Stimulated activated naive B cell treated with anti-CD40 and anti-IgM and Interleukin-4, amounts not matched to agents 10 μg/mL and 1 μg/mL and 100 μg/mL, for 72 hours (primary cell): ENCODE results near the gene NAGPA.

Experiments used
- ATAC-seq, 2 donors: fragments of 150-1000 bp; cut with Tn5 transposase; replicated peaks; 2 replicates each; pipeline ENCODE4 v1.10.0; 2021; ENCODE audit warnings: moderate library complexity in 1 of 2
- DNase-seq: peaks from one replicate; pipeline ENCODE4 v3.0.0; 2021
- H3K27ac Mint-ChIP-seq: one replicate; pipeline ENCODE4 v1.8.0; 2022; ENCODE audit warnings: mild to moderate bottlenecking, mixed read lengths
- H3K27me3 Mint-ChIP-seq, 2 donors: one replicate each; pipeline ENCODE4 v1.8.0; 2022; ENCODE audit warnings: mixed read lengths in 2 of 2
- H3K36me3 Mint-ChIP-seq, 2 donors: one replicate each; pipeline ENCODE4 v1.8.0; 2022; ENCODE audit warnings: mixed read lengths in 2 of 2, mild to moderate bottlenecking in 1 of 2
- H3K4me1 Mint-ChIP-seq, 2 donors: one replicate each; pipeline ENCODE4 v1.8.0; 2022; ENCODE audit warnings: mixed read lengths in 2 of 2, mild to moderate bottlenecking in 1 of 2
- H3K4me3 Mint-ChIP-seq, 2 donors: one replicate each; pipeline ENCODE4 v1.8.0; 2022; ENCODE audit warnings: mild to moderate bottlenecking in 2 of 2, mixed read lengths in 2 of 2, moderate library complexity in 1 of 2
- H3K9me3 Mint-ChIP-seq, 2 donors: one replicate each; pipeline ENCODE4 v1.8.0; 2022; ENCODE audit warnings: mixed read lengths in 2 of 2, mild to moderate bottlenecking in 1 of 2

Gene NAGPA

DNA sequence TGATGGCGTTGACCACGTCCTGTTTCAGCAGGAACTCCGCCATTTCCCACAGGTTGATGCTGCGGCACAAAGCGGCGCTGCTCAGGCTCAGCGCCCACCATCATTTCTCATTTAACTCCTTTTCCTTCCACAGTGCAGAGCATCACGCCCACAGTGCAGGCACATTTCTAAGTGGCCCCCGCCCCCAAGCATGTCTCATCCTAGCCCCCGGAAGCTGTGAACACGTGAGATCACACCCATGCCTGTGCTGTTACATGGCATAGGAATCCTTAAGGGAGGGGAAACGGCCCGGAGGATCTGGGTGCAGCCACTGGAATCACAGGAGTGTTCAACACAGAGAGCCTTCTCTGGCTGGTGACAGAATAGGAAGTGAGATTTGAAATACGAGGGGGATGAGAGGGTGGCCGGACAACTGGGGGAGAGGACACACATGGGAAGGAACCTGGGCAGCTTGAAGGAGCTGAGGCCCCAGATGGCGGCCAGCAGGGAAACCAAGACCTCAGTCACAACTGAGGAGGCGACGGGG lies 4.7 kb downstream of the NAGPA start:
- ATAC-seq (no peak), DNase-seq (no peak)
- Mint-ChIP-seq H3K27ac (no peak overlapping the region), H3K4me3 (no peak overlapping the region), H3K36me3 (peaks cover 10 to 49% of the 10 kb centered on the region in 2 donors), H3K9me3 (no peaks in the 10 kb centered on the region), H3K27me3 (no peaks in the 10 kb centered on the region), H3K4me1 (peaks cover 10 to 22% of the 10 kb centered on the region in 2 donors)

DNA sequence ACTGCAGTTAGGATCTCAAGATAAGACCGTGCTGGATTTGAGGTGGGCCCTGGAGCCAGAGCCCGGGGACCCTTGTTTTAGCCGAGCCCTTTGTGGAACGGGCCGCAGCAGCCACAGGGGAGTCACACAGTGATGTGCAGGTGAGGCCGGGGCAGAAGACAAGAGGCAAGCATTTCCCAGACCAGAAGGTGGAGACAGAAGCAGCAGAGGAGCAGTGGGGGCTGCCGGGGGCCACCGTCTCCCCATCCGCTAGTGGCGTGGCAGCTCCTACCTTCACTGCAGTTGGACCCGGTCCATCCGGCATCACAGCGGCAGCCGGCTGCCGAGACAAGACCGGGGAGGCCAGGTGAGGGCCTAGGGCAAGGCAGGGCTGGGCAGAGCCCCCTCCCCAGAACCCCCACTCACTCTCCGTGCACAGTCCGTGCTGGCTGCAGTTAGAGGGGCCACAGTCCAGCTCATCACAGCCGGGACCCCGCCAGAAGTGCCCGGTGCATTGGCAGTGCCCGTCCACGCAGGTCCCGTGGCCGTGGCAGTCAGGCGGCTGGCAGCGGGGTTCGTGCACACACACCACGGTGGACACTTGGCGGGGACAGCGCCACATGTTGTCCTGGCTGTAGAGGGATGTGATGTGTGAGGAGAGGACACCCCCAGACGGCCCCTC lies 6.0 kb downstream of the NAGPA start:
- DNase-seq, result no peak
- peaks cover 10 to 49% of the 10 kb centered on the region in 2 donors for H3K36me3 Mint-ChIP-seq
- peaks cover 7 to 15% of the 10 kb centered on the region in 2 donors for H3K4me1 Mint-ChIP-seq
- H3K9me3 Mint-ChIP-seq, result no peaks in the 10 kb centered on the region
- no peak overlapping the region for H3K4me3 Mint-ChIP-seq
- no peak overlapping the region for H3K27ac Mint-ChIP-seq
- ATAC-seq, result no peak
- H3K27me3 Mint-ChIP-seq, result no peaks in the 10 kb centered on the region

DNA sequence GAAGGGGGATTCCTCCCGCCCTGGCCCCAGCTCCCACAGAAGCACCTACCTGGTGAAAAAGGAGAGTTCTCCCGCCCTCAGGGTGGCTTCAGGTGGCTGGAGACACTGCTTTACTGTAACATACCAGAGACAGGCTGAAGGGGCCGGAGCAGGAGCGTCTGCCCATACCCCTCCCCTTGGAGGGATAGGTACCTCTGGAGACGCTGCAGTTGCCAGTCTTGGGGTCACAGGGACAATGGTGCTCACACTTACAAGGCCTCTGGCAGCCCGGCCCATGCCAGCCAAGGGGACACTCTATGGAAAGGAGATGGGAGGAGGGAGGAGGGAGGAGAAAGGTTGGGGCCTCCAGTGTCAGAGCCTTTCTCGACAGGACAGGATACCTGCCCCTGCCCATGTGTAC lies 6.6 kb downstream of the NAGPA start:
- Mint-ChIP-seq H3K9me3 (peaks cover 0 to under 1% of the 10 kb centered on the region in 2 donors), H3K27ac (no peak overlapping the region), H3K4me1 (peaks cover 3 to 9% of the 10 kb centered on the region in 2 donors), H3K27me3 (peaks cover 0 to 2% of the 10 kb centered on the region in 2 donors), H3K36me3 (peaks cover 9 to 48% of the 10 kb centered on the region in 2 donors), H3K4me3 (no peak overlapping the region)
- DNase-seq (no peak), ATAC-seq (no peak)

DNA sequence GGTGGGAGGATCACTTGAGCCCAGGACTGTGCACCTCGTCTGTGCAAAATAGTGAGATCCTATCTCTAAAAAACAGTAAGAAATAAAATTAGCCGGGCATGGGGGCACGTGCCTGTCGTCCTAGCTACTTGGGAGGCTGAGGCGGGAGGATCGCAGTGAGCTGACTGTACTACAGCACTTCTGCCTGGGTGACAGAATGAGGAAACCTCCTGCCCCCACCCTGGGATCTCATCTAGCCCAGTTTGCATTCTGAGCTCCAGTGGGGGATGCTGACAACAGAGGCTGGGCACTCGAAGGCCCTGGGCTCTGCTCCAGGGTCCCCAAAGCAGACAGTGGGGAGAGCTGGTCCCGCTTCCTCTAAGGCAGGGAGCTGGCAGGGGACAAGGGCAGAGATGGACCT lies 7.1 kb downstream of the NAGPA start:
- peaks cover 9 to 44% of the 10 kb centered on the region in 2 donors for H3K36me3 Mint-ChIP-seq
- no peak for DNase-seq
- H3K4me3 Mint-ChIP-seq, result no peak overlapping the region
- no peak for ATAC-seq
- H3K9me3 Mint-ChIP-seq, result peaks cover 0 to 2% of the 10 kb centered on the region in 2 donors
- H3K4me1 Mint-ChIP-seq, result peaks cover 3 to 4% of the 10 kb centered on the region in 2 donors
- H3K27ac Mint-ChIP-seq, result no peak overlapping the region
- peaks cover 0 to 6% of the 10 kb centered on the region in 2 donors for H3K27me3 Mint-ChIP-seq

DNA sequence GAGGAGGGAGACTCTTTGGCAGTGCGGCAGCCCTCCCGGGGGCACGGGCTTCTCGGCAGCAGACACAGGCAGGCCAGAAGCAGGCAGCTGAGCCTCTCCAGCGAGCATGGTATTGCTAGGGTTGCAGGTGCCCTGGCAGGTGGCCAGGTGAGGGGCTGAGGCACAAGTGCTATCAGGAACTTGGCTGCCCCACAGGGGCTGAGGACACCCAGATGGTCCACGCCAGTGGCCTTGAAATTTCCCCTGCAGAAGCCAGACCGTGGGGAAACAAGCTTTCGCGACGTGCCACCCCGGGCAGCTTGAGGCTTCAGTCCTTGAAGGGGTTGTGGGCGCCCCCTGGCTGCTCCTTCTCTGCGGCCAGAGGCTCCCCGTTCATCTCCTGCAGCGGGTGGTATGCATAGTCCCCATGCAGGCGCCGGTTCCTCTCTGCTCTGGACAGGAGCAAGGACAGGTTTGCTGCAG lies 8.5 kb downstream of the NAGPA start:
- H3K27ac Mint-ChIP-seq, result no peak overlapping the region
- H3K4me1 Mint-ChIP-seq, result no peaks in the 10 kb centered on the region
- peaks cover 0 to 2% of the 10 kb centered on the region in 2 donors for H3K9me3 Mint-ChIP-seq
- DNase-seq (no peak), ATAC-seq (peak in 1 of 2 donors; percentile 16)
- H3K36me3 Mint-ChIP-seq, result peaks cover 9 to 33% of the 10 kb centered on the region in 2 donors
- H3K27me3 Mint-ChIP-seq, result peaks cover 3 to 6% of the 10 kb centered on the region in 2 donors
- no peak overlapping the region for H3K4me3 Mint-ChIP-seq

DNA sequence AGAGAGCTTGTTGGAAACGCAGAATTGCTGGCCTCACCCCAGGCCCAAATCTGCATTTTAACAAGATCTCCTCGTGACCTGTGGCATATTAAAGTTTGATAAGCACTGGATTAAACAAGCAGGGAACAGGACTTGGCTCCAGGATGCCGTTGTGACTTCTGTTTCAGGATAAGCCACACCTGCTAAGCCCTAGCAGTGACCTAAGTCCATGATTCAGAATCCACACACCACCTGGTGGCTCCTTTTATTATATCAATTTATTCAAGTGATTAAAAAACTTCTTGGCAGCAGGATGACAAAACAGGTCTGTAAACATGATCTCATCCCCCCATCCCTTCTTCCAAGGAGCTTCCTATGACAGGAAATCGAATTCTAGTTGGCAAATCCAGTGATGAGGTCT lies 9.1 kb downstream of the NAGPA start:
- DNase-seq, result no peak
- H3K9me3 Mint-ChIP-seq, result peaks cover 0 to 2% of the 10 kb centered on the region in 2 donors
- no peak overlapping the region for H3K4me3 Mint-ChIP-seq
- ATAC-seq, result no peak
- peaks cover 9 to 31% of the 10 kb centered on the region in 2 donors for H3K36me3 Mint-ChIP-seq
- no peak overlapping the region for H3K27ac Mint-ChIP-seq
- H3K4me1 Mint-ChIP-seq, result no peaks in the 10 kb centered on the region
- peaks cover 3 to 6% of the 10 kb centered on the region in 2 donors for H3K27me3 Mint-ChIP-seq

DNA sequence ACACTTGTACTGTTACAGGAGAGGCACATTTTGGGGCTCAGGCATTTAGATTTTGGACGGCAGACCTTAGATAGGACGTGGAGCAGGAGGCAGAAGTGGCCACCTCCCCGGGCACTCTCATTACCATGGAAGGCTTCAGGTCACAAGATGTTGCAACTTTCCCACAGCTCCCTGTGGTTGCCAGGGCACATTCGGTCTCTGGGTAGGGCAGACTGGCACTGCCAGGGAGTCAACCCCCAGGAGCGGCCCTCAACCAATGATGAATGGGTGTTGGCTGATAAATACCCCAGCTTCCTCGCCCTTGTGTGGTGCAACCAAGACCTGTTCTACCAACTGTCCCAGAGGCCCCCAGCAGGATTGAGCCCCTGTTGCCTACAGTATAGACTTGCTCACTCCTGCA lies 11.2 kb downstream of the NAGPA start:
- Mint-ChIP-seq H3K4me3 (no peak overlapping the region), H3K36me3 (peaks cover 1 to 16% of the 10 kb centered on the region in 2 donors), H3K4me1 (no peaks in the 10 kb centered on the region), H3K27ac (no peak overlapping the region), H3K9me3 (peaks cover 0 to 2% of the 10 kb centered on the region in 2 donors), H3K27me3 (peaks cover 3 to 6% of the 10 kb centered on the region in 2 donors)
- no peak for DNase-seq
- ATAC-seq, result no peak

DNA sequence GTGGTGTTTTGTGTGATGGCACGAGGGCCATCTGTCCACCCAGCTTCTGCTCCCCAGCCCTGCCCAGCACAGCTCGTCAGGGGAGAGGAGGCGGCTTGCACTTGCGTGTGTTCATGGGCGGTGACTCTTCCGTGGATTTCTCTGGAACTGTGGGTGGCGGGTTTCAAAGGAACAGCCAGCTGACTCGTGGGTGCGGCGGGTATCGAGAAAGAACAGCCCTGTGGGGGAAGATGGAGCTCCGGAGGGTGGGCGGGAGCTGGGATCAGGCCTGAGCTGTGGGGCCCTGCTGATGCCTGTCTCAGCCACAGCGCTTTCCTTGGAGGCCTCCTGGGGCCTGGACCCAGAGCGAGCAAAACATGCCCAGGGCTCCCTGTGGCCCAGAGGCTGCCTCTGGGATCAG lies 13.2 kb downstream of the NAGPA start:
- ATAC-seq (no peak), DNase-seq (no peak)
- H3K27me3 Mint-ChIP-seq, result peaks cover 3 to 6% of the 10 kb centered on the region in 2 donors
- no peak overlapping the region for H3K4me3 Mint-ChIP-seq
- peak overlapping the region; percentile 27 for H3K27ac Mint-ChIP-seq
- peaks cover 0 to 2% of the 10 kb centered on the region in 2 donors for H3K9me3 Mint-ChIP-seq
- no peaks in the 10 kb centered on the region for H3K4me1 Mint-ChIP-seq
- H3K36me3 Mint-ChIP-seq, result peaks cover 0 to 7% of the 10 kb centered on the region in 2 donors

DNA sequence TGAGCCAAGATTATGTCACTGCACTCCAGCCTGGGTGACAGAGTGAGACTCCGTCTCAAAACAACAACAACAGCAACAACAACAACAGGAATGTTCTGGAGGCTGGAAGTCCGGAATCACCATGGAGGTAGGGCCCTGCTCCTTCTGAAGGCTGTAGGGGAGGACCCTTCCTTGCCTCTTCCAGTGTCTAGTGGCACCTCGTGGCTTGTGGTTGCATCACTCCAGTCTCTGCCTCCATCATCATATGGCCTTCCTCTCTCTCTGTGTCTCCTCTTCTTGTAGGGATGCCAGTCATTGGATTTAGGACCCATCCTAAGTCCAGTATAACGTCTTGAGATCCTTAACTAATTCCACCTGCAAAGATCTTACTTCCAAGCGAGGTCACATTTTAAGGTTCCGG lies 14.0 kb downstream of the NAGPA start:
- Mint-ChIP-seq H3K4me1 (no peaks in the 10 kb centered on the region), H3K27ac (no peak overlapping the region), H3K36me3 (peaks cover 0 to 5% of the 10 kb centered on the region in 2 donors), H3K4me3 (no peak overlapping the region), H3K9me3 (peaks cover 0 to 4% of the 10 kb centered on the region in 2 donors), H3K27me3 (peaks cover 3 to 6% of the 10 kb centered on the region in 2 donors)
- no peak for DNase-seq
- ATAC-seq, result no peak

DNA sequence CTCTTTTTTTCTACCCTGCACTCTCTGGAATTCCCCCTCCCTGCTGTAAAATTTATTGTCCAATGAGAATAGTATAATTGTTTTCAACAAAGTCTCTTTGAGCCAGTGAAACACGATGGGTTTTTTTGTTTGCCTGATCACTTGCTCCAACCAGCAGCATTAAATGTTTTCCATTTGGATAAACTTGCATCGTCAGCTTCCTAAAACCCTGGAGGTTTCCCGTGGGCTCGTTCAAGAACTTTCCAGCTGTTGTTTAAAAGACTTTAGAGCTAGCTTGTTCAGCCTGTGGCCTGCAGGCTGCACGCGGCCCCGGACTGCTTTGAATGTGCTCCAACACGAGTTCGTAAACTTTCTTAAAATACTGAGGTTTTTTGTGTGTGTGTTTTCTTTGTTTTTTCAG lies 14.9 kb downstream of the NAGPA start:
- Mint-ChIP-seq H3K27ac (no peak overlapping the region), H3K36me3 (no peaks in the 10 kb centered on the region), H3K27me3 (peaks cover 3 to 6% of the 10 kb centered on the region in 2 donors), H3K4me1 (no peaks in the 10 kb centered on the region), H3K9me3 (peaks cover 0 to 4% of the 10 kb centered on the region in 2 donors), H3K4me3 (no peak overlapping the region)
- ATAC-seq (no peak), DNase-seq (no peak)

DNA sequence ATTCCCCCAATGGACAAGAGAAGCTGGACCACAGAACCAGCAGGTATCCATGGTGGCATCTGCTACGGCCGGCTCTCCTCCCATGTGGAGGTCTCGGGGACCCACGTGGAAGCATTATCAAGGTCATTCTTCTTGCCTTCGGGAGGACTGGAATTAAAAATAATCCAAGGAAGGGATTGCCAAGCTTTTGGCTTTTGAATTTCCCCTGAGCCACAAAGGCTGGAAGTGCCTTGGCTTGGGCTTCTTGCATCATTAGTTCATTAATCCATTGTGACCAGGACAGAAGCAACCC lies 16.1 kb downstream of the NAGPA start:
- Mint-ChIP-seq H3K4me3 (no peak overlapping the region), H3K4me1 (no peaks in the 10 kb centered on the region), H3K36me3 (no peaks in the 10 kb centered on the region), H3K27me3 (peaks cover 3 to 6% of the 10 kb centered on the region in 2 donors), H3K9me3 (peaks cover 0 to 4% of the 10 kb centered on the region in 2 donors), H3K27ac (no peak overlapping the region)
- DNase-seq (no peak), ATAC-seq (no peak)

DNA sequence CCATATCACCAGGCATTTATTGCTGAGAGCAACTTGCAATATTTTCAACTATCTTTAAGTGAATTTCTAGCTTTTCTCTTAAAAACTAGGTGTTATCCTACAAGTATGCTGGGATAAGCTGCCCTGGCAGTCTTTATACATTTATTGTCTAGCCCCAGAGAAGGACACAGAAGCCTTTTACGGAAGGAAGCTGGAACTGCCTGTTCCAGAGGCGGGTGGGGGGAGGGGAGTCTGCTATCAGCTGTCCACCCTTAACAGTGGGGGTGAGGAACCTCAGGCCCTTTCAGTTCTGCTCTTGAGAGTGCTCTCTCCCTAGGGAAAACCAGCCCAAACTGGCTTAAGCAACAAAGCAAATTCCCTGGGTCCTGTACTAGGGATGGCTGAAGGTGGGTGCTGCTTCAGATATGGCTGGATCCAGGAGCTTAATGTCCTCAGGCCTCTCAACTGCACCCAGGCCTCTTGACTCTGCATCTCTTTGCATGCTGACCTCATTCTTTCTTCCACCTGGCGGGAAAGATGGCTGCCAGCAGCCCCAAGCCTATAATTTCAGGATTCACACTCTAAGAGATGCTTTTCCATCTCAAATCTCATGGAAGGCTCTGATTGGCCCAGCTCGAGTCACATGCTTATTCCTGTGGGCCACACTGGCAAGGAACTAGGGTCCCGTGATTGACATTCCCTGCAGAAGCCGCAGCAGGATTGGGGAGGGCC lies 16.6 kb downstream of the NAGPA start:
- no peak for ATAC-seq
- Mint-ChIP-seq H3K27ac (no peak overlapping the region), H3K4me3 (no peak overlapping the region), H3K9me3 (peaks cover 0 to 4% of the 10 kb centered on the region in 2 donors), H3K4me1 (no peaks in the 10 kb centered on the region), H3K36me3 (no peaks in the 10 kb centered on the region), H3K27me3 (peaks cover 3 to 6% of the 10 kb centered on the region in 2 donors)
- no peak for DNase-seq

DNA sequence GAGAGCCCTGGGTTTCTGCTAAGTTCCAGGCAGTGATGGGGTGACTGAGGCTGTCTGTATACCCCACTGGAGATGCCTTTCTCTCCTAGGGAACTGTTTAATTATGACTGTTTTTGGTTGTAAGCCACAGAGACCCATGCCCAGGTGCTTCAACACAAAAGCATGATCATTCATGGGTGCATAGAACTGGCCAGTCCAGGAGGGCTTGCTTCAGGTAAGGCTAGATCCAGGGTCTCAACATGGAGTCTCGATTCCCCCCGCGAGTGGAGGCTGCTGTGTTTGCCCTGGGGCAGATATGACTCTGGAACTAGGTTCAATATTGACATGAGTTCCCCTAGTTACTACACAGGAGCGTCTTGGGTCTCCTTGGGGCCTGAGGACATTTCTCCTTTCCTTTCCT lies 17.8 kb downstream of the NAGPA start:
- Mint-ChIP-seq H3K9me3 (peaks cover 0 to 2% of the 10 kb centered on the region in 2 donors), H3K4me3 (no peak overlapping the region), H3K27me3 (peaks cover 3 to 11% of the 10 kb centered on the region in 2 donors), H3K27ac (no peak overlapping the region), H3K36me3 (no peaks in the 10 kb centered on the region), H3K4me1 (no peaks in the 10 kb centered on the region)
- ATAC-seq (no peak), DNase-seq (no peak)

DNA sequence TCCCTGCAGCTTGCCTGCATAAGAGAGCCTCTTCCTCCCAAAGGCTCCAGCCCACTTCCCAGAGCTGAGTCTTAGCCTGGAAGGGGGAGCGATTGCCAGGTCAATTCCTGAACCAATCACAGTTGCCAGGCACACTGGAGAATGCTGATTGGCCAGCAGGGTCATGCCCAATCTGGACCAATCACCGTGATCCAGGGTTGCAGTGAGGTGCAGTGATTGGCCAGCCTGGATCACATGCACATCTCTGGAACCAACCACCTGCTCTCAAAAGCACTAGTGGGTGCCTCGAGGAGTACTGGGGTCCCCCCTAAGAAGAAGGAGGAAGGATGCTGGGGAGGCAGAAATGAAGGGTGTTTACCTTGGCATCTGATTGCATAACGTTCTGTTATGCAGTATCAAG lies 18.4 kb downstream of the NAGPA start:
- Mint-ChIP-seq H3K36me3 (no peaks in the 10 kb centered on the region), H3K27me3 (peaks cover 6 to 17% of the 10 kb centered on the region in 2 donors), H3K4me3 (no peak overlapping the region), H3K4me1 (no peaks in the 10 kb centered on the region), H3K27ac (no peak overlapping the region), H3K9me3 (peaks cover 0 to 2% of the 10 kb centered on the region in 2 donors)
- ATAC-seq (no peak), DNase-seq (no peak)

DNA sequence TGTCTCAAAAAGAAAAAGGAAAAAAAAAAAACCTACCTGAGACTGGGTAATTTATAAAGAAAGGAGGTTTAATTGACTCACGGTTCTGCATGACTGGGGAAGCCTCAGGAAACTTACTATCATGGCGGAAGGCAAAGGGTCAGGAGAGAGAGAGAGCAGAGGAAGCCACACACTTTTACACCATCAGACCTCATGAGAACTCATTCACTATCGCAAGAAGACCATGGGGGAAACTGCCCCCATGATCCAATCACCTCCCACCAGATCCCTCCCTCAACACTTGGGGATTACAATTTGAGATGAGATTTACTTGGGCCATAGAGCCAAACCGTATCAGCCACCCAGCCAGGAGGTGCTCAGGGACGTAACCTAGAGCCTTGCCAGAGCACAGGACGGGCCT lies 20.8 kb downstream of the NAGPA start:
- H3K9me3 Mint-ChIP-seq, result peaks cover 0 to 2% of the 10 kb centered on the region in 2 donors
- H3K27ac Mint-ChIP-seq, result no peak overlapping the region
- H3K4me3 Mint-ChIP-seq, result no peak overlapping the region
- no peak for DNase-seq
- peaks cover 16 to 26% of the 10 kb centered on the region in 2 donors for H3K27me3 Mint-ChIP-seq
- H3K4me1 Mint-ChIP-seq, result no peaks in the 10 kb centered on the region
- no peak for ATAC-seq
- H3K36me3 Mint-ChIP-seq, result no peaks in the 10 kb centered on the region
